ENCODE data around the gene FAHD1.

FAHD1 gene

DNA sequence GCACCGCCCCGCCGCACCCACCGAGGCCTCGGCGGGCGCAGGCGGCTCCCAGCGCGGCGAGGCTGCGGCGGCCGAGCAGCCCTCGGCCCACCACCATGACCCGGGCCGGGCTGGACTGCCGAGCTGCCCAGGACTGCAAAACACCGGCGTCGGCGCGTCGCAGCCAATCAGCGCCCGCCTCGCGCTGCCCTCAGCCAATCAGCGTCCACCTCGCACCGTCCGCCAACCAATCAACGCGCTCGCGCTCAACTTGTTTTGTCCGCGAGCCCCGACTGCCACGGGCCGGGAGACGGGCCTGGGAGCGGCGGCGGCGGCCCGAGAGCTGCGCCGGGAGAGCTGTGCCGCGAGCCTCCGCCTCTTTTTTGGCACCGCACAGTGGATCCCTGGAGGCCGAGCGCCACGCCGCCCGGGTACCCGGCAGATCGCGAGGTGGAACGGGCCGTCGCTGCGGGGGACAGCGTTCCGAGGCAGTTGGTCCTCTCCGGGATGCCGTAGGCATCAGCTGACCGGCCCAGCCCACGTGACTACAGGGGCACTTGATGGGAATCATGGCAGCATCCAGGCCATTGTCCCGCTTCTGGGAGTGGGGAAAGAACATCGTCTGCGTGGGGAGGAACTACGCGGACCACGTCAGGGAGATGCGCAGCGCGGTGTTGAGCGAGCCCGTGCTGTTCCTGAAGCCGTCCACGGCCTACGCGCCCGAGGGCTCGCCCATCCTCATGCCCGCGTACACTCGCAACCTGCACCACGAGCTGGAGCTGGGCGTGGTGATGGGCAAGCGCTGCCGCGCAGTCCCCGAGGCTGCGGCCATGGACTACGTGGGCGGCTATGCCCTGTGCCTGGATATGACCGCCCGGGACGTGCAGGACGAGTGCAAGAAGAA is at the start of gene FAHD1, which contains the start of gene HAGH:
FAHD1 (plus strand) TSS at position 516 of the 883 bp plus-strand sequence; CDS start at position 549, 33 bp downstream.
HAGH (minus strand) TSS at position 135 of the 883 bp plus-strand sequence; CDS start at position 97, 38 bp downstream.
- DNase-seq: peak; percentile 93

DNA sequence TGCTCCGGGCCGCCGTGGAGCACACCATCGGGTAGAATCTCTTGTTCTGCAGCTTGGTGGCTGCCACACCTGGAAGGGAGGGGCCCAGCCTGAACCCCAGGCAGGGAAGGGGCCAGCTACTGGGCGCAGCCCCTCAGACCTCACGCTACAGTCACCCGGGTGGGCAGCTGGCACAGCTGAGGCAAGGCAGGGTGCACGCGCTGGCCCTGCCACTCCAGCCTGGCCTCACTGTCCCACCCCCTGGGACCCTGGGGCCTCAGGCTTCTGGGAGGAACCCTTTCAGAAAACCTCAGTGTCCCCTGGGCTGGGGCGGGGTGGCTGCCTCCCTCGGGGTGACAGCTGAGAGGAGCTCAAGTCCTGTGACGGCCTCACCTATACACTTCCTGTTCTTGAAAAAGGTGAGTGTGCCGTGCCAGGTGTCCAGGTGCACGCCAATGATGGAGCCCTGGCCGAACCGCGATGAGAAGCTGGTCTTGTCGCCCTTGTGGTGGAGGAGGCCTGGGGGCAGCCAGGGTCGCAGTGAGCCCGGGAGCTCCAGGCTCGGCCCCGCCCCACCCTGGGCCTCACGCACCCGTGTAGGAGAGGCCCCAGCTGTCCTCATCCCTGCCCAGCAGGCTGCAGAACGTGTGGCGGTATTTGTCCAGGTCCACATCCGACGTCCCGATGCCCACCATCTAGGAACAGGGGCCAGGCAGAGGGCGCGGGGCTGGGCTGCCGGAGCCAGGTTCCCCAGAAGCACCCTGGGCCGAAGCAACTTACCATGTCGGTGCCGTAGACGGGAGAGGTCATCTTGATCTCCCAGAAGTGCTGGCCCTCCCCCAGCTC is 49.4 kb upstream of the FAHD1 start:
- DNase-seq: no peak

DNA sequence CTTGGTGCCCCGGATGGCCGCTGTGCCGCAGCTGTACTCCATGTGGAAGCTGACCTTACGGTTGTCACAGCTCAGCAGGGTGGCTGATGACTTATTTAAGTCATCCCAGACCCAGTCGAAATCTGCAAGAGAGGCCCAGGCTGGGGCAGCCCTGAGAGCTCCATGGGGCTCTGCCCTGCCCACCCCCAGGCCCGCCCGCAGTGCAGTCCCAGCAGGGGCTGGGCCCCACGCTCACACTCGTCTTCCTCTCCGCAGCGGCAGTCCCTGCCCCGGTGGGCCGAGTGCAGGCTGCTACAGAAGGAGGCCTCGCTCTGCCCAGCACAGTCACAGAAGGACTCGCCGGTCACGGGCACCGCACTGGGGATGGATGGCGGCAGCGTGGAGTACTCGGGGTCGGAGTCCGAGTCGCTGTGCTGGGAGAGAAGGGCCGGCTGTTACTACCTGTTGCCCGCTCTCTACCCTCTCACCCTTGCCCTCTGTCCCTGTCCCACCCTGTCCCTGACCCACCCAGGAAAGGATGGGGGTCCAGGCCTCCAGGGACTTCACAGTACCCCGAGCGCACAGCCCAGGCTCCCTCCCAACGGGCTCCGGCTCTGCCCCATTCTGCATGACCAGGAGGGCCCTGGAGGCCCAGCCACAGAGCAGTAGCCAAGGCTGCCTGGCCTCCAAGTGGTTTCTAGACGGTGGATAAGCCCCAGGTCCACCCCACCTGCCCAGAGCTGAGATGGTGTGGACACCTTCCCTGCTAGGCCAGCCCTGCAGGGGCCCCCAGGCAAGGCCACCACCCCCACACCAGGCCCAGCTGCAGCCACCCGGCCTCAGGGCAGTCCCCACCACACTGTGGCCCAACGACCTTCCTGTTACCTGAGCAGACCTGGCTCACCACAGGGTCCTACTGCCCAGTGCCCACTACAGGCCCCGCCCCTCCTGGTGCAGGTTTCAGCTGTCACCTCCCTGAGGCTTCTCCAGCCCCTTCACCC is 48.5 kb upstream of the FAHD1 start:
- no peak for DNase-seq

DNA sequence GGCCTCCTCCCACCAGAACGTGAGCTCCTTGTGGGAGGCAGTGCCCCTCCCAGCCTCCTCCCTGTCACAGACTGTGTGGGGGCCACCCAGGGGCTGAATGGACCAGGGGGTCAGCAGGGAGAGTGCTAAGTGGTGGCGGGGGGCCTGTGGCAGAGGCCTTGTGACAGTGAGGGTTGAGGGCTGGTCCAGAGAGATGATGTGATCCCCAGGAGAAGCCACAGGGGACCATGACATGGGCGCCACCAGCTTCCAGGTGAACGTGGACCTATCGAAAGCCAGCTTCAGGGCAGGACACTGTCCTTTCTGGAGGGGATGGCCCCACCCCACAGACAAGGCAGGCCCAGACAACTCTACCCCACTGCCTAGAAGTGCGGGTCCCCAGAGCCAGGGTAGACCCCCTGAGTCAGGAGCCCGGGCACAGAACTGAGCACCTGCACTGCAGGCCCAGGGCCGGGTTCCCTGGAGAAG is 47.7 kb upstream of the FAHD1 start:
- DNase-seq: no peak

DNA sequence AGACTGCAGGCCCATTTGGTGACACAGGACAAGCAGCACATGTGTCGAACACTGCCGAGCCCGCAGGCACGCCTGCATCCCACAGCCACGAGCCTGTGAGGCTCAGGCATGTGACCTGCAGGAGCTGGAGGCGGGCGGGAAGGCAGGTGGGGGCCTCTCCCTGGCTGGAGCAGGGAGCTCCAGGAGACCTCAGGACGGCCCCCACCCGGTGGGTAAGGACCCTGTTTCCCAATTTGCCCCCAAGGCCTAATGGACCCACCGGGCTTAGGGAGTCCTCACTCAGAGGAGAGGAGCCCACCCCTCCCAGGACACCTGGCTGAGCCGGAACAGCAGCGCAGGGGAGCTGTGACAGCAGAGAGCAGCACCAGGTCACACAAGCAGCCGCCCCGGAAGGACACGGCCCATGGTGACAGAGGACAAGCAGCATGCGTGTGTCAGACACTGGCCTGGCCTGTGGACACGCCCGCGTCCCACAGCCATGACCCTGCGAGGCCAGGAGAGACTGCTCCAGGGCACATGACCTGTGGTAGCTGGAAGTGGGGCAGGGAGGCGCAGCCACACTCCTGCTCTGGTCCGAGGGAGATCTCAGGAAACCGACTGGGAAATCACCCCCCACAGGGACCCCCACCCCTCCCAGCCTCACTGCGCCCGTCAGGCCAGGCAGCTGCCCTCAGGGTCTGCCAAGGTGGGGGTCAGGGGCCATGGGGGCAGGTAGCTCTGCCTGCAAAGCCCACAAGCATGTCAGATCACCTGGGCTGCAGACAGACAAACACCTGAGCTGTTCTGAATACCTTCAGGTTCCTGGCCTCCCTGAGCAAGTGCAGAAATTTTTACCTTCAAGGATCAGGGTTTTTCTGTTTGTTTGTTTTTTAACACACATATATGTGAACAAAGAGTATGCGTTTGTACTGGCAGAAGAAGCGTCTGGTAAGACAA is 47.0 kb upstream of the FAHD1 start:
- no peak for DNase-seq

DNA sequence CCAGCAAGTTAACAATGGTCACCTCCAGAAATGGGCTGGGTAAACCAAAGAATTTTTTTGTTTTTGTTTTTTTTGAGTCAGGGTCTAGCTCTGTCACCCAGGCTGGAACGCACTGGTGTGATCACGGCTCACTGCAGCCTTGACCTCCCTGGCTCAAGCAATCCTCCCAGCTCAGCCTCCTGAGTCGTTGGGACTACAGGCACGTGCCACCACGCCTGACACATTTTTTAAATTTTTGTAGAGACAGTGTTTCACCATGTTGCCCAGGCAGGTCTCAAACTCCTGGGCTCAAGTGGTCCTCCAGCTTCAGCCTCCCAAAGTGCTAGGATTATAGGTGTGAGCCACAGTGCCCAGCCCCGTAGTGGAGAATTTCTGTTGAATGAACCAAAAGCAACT is 46.3 kb upstream of the FAHD1 start:
- DNase-seq: no peak

DNA sequence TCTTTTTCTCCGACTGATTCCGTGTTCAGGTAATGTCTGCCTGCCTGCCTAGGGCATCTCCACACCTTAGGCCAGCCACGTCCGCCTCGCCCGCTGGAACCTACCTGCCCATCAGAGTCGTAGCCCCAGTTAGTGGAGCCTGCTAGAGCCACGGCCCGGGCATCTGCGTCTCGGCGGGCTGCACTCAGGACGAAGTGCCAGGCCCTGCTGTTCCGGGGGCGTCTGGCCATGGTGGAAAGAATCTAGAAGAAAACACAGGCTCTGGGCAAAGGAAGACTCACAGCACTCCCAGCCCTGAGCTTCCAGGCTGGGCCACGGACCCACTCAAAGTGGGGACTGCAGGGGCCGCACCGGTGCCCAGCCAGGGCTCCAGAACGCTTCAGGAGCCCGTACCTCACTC is 45.8 kb upstream of the FAHD1 start:
- DNase-seq: no peak

DNA sequence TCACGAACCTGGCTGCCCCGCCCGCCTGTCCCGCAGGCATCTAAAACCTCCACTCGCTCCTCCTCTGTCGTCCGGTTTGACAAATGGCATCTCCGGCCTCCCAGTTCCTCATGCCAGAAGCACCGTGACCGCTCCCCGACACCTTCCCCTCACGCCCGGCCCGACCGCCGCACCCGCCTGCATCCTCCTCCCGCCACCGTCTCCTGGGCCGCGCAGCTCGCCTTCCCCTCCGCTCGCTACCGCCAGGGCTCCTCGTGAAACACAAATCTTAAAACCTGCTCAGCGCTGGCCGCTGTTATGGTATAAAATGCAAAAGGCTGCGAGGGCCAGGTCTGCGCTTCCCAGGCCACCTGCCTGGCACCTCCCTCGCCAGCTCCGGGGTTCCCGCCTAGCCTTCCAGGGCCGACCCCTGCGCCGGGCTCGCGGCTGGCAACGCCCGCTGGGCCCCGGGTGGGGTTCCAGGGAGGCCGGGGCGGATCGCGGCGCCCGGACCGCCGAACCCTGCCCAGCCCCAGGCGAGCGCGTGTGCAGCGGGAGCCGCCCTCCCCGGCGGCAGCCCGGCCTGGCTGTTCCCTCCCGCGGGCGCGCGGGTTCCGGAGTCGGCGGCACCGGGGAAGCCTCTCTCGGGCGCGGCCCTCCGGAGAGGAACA is 45.1 kb upstream of the FAHD1 start:
- DNase-seq: peak; percentile 23

DNA sequence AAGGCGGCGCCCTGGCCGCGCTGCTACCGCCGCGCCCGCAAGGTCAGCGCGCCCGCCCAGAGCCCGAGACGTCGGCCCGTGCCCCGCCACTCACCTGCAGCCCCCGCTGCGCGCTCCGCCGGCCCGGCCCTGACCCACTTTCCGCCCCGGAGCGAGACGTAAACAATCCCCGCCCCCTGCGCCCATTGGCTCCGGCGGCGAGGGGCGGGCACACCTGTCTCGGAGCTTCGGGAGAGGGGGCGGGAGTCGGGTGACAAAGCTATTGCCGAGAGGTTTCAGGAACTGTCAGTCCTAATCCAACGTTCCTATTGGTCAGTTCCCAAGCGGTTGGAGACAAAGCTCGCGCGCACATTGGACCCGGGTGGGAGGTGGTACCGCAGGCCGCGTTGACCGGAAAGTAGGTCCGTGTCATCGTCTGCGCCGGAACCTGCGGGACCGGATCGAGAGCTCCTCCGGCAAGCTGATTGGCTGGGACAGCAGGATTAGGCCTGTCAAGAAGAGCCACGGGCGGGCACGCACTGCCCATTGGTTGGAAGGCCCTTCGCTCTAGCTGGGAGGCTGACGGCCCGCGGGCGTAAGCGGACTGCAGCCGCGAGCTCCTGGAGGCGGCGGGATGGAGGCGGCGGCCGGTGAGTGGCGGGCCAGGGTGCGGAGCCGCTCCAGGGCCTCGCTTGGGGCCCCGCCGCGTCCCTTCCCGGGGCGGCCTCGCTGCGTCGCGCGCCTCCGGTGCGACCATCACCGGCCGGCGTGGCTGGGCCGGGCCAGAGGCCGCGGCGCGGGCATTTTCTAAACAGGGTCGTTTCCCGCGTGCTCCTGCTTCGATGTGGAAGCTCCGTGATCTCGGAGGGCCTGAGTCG is 44.4 kb upstream of the FAHD1 start, which contains the start of the genes NUBP2 and SPSB3:
NUBP2 (plus strand) TSS at position 553 of the 857 bp plus-strand sequence; CDS start at position 614, 61 bp downstream.
SPSB3 (minus strand) TSS at position 164 of the 857 bp plus-strand sequence. CDS start 1,088 bp downstream, outside the sequence.
- DNase-seq: peak; percentile 100

DNA sequence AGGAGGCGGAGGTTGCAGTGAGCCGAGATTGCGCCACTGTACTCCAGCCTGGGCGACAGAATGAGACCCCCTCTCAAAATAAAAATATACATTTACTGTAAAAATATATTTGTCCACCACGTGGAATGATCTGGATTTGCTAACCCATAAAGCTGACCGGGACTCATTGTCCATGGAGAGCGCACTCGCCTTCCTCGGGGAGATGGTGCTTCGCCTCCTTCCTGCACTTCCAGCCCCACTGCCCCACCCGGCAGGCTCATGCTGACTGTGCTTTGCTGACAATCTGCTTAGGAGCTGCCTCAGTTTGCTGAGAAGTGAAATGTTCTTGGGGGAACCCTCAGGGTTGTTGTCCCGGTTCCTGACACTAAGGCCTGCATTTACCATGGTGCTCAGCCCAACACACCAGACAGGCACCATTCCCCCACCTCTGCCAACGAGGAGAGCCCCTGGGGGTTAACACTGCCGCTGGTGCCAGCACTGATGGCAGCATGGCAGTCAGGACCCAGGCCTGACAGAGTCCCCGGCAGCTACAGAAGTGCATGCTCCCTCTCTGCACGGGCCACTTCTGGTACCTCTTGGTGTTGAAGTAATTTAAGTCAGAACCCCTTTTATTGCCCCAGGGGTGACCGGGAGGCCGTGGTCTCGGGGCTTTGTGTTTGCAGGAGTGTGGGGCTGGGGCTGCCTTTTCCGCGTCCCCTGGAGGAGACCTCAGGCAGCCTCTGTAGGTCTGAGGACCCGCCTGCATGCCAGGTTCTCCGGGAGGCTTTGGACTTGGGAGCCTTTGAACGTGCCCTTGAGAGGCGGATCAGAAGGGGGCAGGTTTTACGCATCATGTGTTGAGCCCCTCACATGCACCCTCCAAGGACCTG is 41.8 kb upstream of the FAHD1 start:
- no peak for DNase-seq

DNA sequence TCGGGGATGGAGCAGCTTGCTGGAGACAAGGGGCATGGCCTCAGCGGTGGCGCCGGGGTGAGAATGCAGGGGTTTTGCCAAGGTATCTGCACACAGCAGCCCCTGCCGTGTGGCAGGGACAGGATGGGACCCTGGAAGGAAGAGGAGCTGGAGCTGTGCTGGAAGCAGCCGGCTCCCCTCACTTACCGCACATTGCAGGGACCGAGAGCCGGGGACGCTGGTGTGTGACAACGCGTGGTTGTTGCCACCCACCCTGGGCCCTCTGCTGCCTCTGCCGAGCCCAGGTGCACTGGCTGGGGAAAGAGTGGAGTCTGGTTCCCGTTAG is 41.2 kb upstream of the FAHD1 start:
- no peak for DNase-seq

DNA sequence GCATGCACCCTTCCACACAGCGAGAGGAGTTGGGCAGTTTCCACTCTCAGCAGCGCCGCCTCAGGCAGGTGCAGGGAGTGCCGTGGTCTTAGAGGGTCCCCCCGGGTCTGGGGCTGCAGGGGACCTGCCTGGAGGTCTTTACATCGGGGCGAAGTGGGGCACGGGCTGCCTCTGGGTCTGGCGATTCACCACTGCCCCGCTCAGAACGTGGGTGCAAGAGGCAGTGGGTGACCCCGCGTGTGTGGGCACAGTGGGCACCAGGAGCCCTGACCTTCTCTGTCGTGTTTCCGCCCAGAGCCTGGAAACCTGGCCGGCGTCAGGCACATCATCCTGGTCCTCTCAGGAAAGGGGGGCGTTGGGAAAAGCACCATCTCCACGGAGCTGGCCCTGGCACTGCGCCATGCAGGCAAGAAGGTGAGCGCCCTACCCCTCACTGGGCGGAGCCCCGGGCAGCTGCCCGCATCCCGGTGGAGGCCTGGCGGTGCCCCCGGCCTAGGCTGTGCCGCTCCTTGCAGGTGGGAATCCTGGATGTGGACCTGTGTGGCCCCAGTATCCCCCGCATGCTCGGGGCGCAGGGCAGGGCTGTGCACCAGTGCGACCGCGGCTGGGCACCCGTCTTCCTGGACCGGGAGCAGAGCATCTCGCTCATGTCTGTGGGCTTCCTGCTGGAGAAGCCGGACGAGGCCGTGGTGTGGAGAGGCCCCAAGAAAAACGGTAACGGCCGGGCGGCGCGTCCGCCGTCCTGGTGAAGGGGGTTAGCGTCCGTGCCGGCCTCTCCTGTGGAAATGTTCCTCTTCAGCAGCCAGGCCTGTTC is 40.6 kb upstream of the FAHD1 start:
- DNase-seq: no peak

DNA sequence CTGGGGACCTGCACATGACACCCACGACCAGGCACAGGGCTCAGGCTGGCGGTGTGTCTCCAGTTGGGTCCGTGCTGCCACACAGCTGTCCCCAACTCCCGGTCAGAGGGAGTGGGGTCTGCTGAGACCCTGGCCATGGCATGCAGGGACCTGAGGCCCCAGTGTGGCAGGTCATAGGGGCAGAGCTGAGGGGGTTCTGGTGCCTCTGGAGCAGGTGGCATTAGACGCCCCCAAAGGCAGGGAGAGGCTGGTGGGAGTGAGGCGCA is 40.0 kb upstream of the FAHD1 start:
- no peak for DNase-seq

DNA sequence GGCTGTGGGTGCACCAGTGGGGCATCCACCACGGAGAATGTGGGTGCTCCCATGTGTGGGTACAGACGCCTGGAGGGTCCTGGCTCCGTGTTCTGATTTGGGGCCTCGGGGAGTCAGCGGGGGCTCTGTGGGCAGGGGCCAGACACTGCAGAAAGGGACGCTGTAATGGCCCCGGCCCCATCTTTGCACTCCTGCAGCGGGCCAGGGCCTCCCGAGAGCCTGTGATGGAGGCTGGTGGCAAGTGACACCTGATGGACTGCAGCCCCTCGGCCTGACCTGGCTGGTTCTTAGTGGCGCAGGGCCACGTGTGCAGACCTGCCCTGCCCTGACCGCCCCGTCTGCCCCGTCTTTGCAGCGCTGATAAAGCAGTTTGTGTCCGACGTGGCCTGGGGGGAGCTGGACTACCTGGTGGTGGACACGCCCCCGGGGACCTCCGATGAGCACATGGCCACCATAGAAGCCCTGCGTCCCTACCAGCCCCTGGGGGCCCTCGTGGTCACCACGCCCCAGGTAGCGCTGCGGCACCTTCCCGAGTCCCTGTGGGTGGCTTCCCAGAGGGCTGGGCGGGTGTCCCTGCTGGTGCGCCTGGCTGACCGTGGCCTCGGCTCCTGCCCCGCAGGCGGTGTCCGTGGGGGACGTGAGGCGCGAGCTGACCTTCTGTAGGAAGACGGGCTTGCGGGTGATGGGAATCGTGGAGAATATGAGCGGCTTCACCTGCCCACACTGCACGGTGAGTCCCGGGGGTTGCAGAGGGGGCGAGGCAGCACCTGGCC is 39.5 kb upstream of the FAHD1 start:
- no peak for DNase-seq

DNA sequence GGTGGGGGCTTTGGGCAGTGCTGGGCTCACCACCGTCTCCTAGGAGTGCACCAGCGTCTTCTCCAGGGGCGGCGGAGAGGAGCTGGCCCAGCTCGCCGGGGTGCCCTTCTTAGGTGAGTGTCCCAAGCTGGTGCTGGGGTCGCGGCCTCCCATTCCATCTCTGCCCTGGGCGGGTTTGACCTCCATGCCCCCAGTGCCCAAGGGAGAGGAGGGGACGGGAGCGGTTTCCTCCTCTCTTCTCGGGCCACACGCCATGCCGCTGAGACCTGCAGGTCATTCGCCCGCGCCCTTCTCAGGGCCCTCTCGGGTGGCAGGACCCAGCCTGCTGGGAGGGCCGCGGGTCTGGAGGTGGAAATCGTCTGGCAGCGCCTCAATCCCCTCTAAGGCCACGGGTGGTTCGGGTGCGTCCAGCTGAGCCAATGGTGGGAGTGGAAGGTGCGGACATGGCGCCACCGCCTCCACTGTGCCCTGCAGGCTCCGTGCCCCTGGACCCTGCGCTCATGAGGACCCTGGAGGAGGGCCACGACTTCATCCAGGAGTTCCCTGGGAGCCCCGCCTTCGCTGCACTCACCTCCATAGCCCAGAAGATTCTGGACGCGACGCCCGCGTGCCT is 38.8 kb upstream of the FAHD1 start:
- DNase-seq: no peak

DNA sequence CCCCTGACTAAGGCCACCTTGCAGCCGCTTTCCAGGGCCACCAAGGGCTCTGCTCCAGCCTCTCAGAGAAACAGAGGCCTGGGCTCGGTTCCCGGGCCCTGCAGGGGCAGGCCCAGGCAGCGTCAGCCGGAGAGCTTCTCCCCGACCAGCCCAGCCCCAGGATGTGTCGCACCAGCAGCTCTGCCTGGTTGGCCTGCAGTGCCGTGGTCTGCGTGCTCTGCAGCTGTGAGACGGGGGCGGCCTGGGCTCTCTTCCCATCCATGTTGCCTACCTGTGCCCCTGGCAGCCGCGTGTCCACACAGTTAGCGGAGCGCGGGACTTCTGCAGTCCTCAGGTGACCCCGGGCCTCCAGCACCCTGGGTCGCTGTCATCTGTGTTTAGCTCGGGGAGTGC is 38.3 kb upstream of the FAHD1 start:
- no peak for DNase-seq

DNA sequence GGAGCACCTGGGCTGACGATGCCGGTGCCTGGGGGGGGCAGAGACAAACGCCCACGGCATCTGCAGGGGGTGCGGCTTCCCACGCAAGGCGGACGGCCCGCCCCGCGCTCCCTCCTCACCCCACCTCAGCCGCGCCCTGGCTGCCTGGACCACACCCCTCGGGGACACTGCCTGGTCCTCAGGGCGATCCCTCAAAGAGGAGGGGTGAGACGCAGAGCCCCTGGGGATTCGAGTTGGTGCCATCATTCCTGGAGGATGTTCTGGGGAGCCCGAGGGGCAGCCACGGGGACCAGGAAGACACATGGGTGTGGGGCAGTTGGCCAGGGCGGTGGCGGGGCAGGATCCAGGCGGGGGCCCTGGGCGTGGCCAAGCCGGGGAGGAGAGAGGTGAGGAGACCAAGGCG is 37.4 kb upstream of the FAHD1 start:
- no peak for DNase-seq

Measured in hematopoietic multipotent progenitor cell treated with erythropoietin and hydrocortisone succinate and interleukin-3 and kit ligand, for 8 days (in vitro differentiated cells).